AG10803 (cell line): ENCODE data around the gene EPS8L3.

Experiments
- DNase-seq: peaks from one replicate; pipeline ENCODE4 v3.0.0; 2010; ENCODE audit warnings: low read depth
- H3K4me3 ChIP-seq: 2 replicates; pipeline ENCODE4 v1.5.1; 2011; ENCODE audit warnings: mild to moderate bottlenecking, low read length, control low read depth
- CTCF ChIP-seq: conservative IDR thresholded peaks from 2 replicates; pipeline ENCODE4 v1.5.1; 2011; ENCODE audit warnings: mild to moderate bottlenecking, low read length, control low read depth, inconsistent platforms

The EPS8L3 gene

GRCh38 chr1:109793089-109793485 lies 29.4 kb upstream of the EPS8L3 start:
- no peak overlapping the region for H3K4me3 ChIP-seq
- no peak for DNase-seq
- no peak for TF ChIP-seq CTCF

- peak; percentile 66 for TF ChIP-seq CTCF
- H3K4me3 ChIP-seq = no peak overlapping the region
- DNase-seq = peak; percentile 94
These were observed 28.5 kb upstream of the EPS8L3 start for GRCh38 chr1:109792056-109792831.

GRCh38 chr1:109791495-109792043 lies 27.8 kb upstream of the EPS8L3 start:
- no peak for TF ChIP-seq CTCF
- no peak for DNase-seq
- H3K4me3 ChIP-seq = no peak overlapping the region

- no peak overlapping the region for H3K4me3 ChIP-seq
- DNase-seq = peak; percentile 47
- TF ChIP-seq CTCF = peak; percentile 34
These were observed 27.2 kb upstream of the EPS8L3 start for GRCh38 chr1:109790735-109791494.

GRCh38 chr1:109790329-109790728 lies 26.6 kb upstream of the EPS8L3 start:
- DNase-seq = no peak
- TF ChIP-seq CTCF = no peak
- no peak overlapping the region for H3K4me3 ChIP-seq

GRCh38 chr1:109789551-109790180 lies 25.9 kb upstream of the EPS8L3 start:
- TF ChIP-seq CTCF = no peak
- no peak overlapping the region for H3K4me3 ChIP-seq

More at GRCh38 chr1:109789551-109790180, 25.9 kb upstream of the EPS8L3 start:
- DNase-seq = no peak
